Measurements from ENCODE around the gene SRMS. TPM values are rescaled to one million over a fixed set of nuclear protein-coding genes. Genes with fewer than 3 reads are reported as not detected.
"Not testable (repeated sequence)": the region's sequence is repeated elsewhere in the genome, so short reads cannot be mapped to it uniquely, and the experiment has no call there.

The SRMS gene
- polyA plus RNA-seq, 5 donors = 0.12 to 0.27 (median 0.15) TPM

- no peak for DNase-seq
Measured at GRCh38 chr20:63580796-63581461, 33.4 kb upstream of the SRMS start.

DNA sequence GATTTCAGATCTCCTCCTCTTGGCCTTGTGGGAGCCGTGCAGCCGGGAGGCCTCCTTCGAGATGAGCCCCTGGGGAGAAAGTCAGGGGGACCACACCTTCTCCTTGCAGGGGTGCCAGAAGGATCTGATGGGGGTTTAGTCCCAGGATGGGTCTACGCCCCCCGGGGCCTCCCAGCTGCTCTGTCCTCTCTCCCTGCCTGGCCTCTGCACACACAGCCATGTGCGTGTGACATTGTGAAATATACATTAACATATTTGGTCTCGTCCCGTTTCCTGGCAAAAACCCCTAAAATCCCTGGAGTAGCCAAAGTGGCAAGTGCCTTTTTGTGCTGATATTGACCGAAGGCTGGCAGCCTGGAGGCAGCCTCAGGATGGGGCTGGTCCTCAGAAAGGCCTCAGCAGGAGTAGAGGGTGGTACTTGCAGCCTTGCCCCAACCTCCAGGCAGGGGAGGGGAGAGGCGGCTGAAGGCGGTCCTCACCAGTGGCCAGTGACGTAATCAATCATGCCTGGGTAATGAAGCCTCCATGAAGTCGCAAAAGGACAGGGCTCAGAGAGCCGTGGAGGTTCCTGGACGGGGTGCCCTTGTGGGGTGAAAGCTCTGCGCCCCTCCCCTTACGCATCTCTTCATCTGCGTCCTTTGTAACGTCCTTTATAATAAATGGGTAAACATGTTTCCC is 31.6 kb upstream of the SRMS start:
- DNase-seq = no peak

DNA sequence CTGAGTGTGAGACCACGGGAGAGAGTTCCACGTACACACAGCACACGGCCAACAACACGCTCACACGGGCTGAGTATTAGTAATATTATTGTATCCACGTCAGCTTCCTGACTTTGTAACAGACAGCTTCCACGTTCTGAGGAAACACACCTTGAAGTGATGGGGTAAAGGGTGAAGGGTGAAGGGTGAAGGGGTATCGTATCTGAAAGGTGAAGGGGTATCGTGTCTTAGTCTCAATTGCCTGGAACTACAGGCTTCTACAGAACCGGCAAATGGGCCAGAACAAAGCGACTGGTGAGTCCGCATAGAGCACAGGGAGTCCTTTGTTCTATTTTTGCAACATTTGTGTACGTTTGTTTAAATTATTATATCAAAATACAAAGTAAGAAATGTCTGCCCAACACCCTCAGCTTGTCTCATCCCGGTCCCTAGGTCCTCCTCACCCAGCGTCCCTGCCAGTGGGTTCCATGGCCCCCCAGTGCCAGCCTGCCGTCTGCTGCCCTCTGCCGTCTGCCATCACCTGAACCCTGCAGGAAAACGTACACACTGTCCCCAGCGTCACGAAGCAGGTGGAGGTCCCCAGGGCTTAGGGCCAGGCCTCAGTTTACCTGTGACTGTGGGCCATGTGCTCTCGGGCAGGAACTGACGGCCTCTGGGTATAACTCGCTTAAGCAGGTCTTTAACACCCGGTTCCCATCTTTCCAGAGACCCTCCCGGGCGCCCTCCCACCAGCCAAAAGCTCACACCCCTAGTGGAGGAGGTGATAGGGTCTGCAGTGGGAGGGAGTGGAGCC is 30.9 kb upstream of the SRMS start:
- no peak for DNase-seq

DNA sequence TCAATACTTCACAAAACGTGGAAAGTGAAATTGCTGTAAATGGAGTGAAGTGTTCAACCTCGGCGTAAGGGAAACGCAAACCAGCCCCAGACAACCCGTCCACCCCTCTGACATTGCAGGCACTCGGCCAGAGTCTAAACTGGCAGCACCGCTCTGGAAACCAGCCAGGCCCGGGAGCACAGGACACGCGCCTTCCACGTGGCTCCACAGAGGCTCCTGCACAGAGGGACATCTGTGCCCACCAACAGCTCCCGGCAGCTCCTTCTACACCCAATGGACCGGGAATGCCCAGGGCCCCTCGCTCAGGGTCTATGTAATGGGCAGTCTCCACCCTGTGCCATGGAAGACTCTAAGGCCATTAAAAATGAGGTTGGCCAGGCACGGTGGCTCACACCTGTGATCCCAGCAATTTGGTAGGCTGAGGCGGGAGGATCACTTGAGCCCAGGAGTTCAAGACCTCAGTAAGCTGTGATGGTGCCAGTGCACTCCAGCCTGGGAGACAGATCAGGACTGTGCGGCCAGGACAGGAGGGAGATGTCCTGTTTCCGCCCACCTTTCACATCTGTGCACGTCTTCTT is 29.9 kb upstream of the SRMS start:
- no peak for DNase-seq

GRCh38 chr20:63576311-63576710 is 28.8 kb upstream of the SRMS start:
- no peak for DNase-seq

DNA sequence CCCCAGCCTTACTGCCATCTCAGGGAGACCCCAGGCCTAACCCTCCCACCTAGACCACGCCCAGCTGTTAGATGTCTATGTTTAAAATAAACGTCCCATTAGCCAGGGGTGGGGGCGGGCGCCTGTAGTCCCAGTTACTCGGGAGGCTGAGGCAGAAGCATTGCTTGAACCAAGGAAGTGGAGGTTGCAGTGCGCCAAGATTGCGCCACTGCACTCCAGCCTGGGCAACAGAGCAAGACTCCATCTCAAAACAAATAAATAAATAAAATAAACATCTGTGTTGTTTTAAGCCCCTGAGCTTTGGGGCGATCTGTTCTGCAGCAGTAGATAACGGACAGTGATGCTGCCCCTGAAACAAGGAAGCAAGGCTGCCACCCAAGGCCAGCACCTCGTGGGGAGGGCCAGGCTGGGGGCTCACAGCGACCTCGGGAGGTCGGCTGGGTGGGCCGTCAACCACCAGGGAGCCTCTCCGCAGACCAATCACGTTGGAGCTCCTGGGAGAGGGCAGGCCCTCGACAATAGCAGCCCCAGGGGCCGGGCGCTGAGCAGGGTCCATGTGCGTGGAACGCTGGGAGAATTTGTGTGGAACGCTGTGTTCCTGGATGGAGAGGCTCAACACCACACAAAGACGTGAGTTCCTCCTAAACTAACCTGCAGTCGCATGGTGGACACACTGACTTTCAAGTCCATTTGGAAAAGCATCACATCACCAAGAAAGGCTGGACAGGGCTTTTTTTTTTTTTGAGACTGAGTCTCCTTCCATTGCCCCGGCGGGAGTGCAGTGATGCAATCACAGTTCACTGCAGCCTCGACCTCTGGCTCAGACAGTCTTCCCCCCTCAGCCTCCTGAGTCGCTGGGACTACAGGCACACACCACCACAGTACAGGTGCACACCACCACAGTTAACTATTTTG is 27.5 kb upstream of the SRMS start:
- DNase-seq = no peak

DNA sequence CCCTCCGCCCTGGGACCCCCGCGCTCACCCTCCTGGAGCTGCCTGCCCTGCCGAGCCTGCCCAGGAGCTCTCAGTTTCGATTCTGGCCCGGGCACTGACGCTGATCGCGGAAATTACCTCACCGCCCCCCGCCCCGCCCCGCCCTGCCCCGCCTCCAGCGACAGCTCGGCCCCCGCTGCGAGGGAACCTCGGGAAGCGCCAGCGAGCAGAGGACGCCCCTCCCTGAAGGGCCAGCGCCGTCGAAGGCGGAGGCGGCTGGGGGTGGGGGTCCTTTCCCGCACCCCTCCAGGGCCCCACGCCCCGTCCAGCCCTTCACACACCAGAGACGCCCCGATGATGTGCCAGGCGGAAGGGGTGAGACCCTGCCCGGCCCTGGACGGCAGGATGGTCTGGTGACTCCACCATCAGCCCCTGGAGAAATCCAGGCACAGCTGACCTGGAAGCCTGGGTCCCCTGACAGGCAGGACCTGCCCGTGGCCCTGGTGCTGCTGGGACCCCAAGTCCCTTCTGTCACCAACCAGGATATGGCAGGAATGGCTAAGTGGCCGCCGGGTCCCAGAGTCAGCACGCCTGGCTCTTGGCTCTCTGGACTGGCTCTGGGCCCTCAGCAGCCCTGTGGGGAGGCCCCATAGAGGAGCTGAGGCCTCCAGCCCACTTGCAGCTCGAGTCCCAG is 26.7 kb upstream of the SRMS start, which contains the start of gene HELZ2:
TSS of gene HELZ2 (minus strand) at position 84 of the 673 bp plus-strand sequence. CDS start 1,854 bp downstream, outside the sequence.
- peak; percentile 68 to 72 for DNase-seq

GRCh38 chr20:63573647-63574131 is 26.1 kb upstream of the SRMS start:
- no peak for DNase-seq

- no peak for DNase-seq
Measured at GRCh38 chr20:63572788-63573646, 25.5 kb upstream of the SRMS start.

DNA sequence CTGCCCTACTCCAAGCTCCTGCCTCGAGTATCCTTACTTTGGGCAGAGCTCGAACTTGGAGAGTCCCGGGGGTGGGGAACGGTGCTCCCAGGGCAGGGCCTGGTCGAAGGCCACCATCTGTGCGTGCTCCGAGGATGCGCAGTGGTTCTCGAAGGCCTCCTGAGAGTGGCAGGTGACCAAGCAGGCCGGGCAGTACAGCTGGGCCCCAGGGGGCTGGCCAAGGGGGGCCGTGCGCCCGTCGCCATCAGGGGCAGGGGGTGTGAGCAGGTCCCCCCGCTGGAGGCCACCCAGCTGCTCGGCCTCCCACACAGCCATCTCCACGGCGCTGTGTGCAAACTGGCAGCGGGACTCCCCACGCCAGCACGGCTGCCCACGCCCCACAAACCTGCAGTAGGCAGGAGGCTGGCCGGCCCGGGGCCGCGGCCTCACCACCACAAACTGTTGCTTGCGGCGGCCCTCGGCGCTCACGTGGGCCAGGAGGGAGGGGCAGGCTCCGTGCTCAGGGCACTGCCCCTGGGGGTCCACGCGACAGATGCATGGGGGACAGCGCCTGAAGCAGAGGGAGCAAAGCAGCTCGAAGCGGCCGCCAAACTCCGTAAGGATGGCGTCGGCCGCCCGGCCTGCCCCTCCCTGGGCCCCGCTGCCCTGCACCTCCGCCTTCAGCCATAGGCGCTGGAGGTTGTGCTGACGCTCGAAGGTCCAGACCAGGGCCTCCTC is 24.7 kb upstream of the SRMS start:
- DNase-seq = no peak

DNA sequence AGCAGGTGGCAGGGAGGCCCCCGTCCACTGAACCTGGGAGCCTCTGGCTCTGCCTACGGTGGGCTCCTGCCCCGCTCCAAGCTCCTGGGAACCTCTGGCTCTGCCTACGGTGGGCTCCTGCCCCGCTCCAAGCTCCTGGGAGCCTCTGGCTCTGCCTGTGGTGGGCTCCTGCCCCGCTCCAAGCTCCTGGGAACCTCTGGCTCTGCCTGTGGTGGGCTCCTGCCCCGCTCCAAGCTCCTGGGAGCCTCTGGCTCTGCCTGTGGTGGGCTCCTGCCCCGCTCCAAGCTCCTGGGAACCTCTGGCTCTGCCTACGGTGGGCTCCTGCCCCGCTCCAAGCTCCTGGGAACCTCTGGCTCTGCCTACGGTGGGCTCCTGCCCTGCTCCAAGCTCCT is 23.5 kb upstream of the SRMS start:
- not testable (repeated sequence) for DNase-seq

DNA sequence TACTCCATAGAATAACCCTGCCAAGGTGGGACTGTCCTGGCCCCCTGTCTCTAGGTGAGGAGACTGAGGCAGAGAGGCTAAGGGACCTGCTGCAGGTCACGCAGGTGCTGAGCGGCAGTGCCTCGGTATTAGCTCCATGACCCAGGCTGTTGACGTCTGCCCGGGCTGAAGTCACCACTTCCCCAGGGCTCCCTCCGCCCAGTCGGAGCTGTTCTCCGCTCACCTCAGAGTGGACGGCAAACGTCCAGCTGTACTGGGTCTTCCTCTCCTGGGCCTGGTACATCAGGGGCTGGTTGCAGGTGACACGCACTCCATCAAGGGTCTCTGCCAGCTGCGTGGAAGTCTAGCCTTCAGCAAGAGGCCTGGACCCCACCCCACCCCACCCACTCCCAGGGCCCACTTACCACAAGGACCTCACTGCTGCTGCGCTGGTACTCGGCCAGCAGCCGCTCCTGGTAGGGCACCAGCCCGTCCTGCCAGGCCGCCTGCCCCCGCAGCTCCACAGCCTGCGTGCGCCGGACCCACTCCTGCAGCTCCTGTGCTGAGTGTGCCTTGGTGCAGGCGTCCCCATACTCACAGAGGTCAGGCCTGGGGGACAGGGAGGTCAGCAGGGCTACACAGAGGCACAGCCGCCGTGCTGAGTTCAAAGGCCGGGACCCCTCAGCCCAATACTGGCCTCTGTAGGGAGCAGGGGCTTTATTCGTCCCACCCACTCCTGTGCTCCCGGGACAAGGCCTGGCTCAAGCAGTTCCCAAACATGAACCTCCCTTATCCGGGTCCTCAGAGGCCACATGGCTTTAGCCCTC is 22.9 kb upstream of the SRMS start:
- no peak for DNase-seq

GRCh38 chr20:63568986-63569949 is 21.7 kb upstream of the SRMS start:
- DNase-seq = no peak

GRCh38 chr20:63568170-63568981 is 20.8 kb upstream of the SRMS start:
- no peak for DNase-seq

DNA sequence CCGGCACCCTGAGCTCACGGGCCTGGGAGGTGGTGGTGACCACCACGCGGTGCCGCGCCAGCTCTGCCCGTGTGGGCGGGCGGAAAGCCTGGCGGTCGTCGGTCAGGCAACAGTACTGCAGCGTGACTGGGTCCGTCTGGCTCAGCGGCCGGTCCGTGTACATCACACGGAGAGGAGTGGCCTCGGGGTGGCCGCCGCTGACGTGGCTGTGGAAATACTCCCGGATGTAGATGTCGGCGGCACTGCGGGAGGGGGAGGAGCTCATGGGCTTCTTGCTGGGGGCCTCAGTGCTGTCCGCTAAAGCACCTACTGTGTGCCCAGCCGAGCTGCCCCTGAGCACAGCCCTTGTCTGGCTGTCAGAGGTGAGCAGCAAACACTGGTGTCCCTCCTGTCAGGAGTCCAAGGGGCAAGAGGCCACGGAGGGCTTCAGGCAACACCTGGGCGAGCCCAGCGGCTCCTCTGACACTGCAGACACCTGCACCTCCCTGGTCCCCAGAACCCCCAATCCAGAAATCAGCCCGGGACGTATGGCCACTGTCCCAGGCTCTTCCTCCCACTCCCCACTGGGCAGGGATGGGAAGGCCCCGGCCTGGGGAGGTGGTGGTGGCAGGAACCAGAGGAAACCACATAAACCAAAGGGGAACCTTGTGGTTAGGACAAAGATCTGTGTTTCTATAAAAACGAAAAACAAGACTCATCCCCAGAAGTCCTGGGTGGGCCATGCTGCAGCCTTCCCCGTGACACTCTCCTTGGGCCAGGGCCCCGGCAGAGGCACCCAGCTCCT is 20.0 kb upstream of the SRMS start:
- DNase-seq = no peak

Data from right lung (tissue), 5 donors.